ENCODE data around the gene MBOAT2.

MBOAT2 gene

DNA sequence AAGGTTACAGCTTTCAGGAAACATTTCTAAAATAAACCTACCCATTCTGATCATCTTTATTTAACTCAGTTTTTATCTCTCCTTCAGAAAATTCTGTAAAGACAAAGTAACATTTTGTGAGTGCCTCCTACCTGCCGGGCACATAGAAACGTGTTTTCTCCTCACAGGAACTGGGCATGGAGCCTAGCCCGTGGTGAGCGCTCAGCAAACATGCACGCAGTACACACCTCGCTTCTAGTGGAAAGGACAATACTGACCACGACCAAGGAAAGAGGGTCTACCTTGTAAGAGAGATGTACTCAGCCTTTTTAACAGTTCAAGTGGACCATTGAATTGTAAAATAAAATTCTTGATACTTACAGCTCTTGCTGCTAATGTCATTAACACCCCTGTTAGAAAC, 141.3 kb downstream of the MBOAT2 start:
- Histone ChIP-seq H3K4me3 (ENCODE audit: insufficient read depth, low read length, poor library complexity, severe bottlenecking) (no peak overlapping the region), H3F3A (ENCODE audit: insufficient read depth) (no peaks in the 10 kb centered on the region), H3K9me3 (ENCODE audit: insufficient read depth, low read length) (no peaks in the 10 kb centered on the region), H3K27ac (ENCODE audit: low read depth, low read length) (no peak overlapping the region), H4K20me1 (ENCODE audit: low read depth, low read length) (no peaks in the 10 kb centered on the region), H3K4me2 (ENCODE audit: low read depth, low read length, poor library complexity, severe bottlenecking) (no peak overlapping the region), H3K27me3 (ENCODE audit: low read length) (no peaks in the 10 kb centered on the region), H3K36me3 (ENCODE audit: low read length) (no peaks in the 10 kb centered on the region), H3K79me2 (ENCODE audit: insufficient read depth, low read length) (no peaks in the 10 kb centered on the region), H3K9ac (ENCODE audit: low read length) (no peak overlapping the region), H2AFZ (ENCODE audit: low read depth, low read length, severe bottlenecking) (no peak overlapping the region), H3K9me2 (replicated peaks; ENCODE audit: insufficient read depth, low read length) (no peaks in the 10 kb centered on the region)
- no peak for TF ChIP-seq EZH2phosphoT487 (conservative IDR thresholded peaks at IDR 0.05; ENCODE audit: low read length)
- TF ChIP-seq, protein P1, sequence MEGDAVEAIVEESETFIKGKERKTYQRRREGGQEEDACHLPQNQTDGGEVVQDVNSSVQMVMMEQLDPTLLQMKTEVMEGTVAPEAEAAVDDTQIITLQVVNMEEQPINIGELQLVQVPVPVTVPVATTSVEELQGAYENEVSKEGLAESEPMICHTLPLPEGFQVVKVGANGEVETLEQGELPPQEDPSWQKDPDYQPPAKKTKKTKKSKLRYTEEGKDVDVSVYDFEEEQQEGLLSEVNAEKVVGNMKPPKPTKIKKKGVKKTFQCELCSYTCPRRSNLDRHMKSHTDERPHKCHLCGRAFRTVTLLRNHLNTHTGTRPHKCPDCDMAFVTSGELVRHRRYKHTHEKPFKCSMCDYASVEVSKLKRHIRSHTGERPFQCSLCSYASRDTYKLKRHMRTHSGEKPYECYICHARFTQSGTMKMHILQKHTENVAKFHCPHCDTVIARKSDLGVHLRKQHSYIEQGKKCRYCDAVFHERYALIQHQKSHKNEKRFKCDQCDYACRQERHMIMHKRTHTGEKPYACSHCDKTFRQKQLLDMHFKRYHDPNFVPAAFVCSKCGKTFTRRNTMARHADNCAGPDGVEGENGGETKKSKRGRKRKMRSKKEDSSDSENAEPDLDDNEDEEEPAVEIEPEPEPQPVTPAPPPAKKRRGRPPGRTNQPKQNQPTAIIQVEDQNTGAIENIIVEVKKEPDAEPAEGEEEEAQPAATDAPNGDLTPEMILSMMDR (IDR thresholded peaks at IDR 0.05; ENCODE audit: insufficient read depth, low read length, poor library complexity, severe bottlenecking) = no peak

DNA sequence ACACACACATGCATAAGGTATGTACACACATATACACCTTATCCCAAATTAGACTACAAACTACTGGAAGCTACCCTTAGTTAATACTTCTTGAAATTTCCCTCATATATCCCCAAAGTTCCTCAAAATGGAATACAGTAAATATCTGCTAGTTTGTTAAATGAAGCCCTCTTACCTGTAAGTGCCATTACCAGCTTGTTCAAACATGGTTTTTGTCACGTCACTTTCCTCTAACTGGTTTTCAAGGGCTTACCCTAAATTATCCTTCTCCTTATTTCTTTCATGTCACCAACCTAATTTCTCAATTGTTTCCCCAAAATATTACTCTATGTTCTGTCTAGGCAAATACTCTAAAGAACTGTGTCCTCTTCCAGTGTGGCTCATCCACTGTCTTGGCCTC, 141.7 kb downstream of the MBOAT2 start:
- Histone ChIP-seq H3K36me3 (ENCODE audit: low read length) (no peaks in the 10 kb centered on the region), H2AFZ (ENCODE audit: low read depth, low read length, severe bottlenecking) (no peak overlapping the region), H3K79me2 (ENCODE audit: insufficient read depth, low read length) (no peaks in the 10 kb centered on the region), H3K4me3 (ENCODE audit: insufficient read depth, low read length, poor library complexity, severe bottlenecking) (no peak overlapping the region), H4K20me1 (ENCODE audit: low read depth, low read length) (no peaks in the 10 kb centered on the region), H3F3A (ENCODE audit: insufficient read depth) (no peaks in the 10 kb centered on the region), H3K9me3 (ENCODE audit: insufficient read depth, low read length) (no peaks in the 10 kb centered on the region), H3K4me2 (ENCODE audit: low read depth, low read length, poor library complexity, severe bottlenecking) (no peak overlapping the region), H3K9ac (ENCODE audit: low read length) (no peak overlapping the region), H3K27me3 (ENCODE audit: low read length) (no peaks in the 10 kb centered on the region), H3K9me2 (replicated peaks; ENCODE audit: insufficient read depth, low read length) (no peaks in the 10 kb centered on the region), H3K27ac (ENCODE audit: low read depth, low read length) (no peak overlapping the region)
- TF ChIP-seq, protein P1 (IDR thresholded peaks at IDR 0.05; ENCODE audit: insufficient read depth, low read length, poor library complexity, severe bottlenecking) = no peak
- TF ChIP-seq EZH2phosphoT487 (conservative IDR thresholded peaks at IDR 0.05; ENCODE audit: low read length) = no peak

DNA sequence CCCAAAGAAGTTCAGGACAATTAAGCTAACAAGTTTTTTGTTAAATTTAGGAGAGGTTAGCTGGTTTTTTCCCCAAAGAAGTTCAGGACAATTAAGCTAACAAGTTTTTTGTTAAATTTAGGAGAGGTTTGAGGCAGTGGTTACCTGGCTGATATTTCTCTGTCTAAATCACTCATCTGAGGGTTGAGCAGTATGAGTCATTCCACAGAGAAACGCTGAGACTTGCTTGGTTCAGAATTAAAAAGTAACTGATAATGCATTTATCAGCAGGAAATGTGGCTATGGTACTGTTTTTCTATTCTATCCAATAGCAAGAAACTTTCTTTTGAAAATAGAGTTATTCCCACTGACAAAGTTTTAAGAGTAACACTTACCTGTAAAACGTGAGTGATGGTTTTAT, 143.2 kb downstream of the MBOAT2 start:
- Histone ChIP-seq H3K36me3 (ENCODE audit: low read length) (no peaks in the 10 kb centered on the region), H3K27ac (ENCODE audit: low read depth, low read length) (no peak overlapping the region), H3K79me2 (ENCODE audit: insufficient read depth, low read length) (no peaks in the 10 kb centered on the region), H3K9ac (ENCODE audit: low read length) (no peak overlapping the region), H3K9me2 (replicated peaks; ENCODE audit: insufficient read depth, low read length) (no peaks in the 10 kb centered on the region), H3F3A (ENCODE audit: insufficient read depth) (no peaks in the 10 kb centered on the region), H3K9me3 (ENCODE audit: insufficient read depth, low read length) (no peaks in the 10 kb centered on the region), H2AFZ (ENCODE audit: low read depth, low read length, severe bottlenecking) (no peak overlapping the region), H3K4me3 (ENCODE audit: insufficient read depth, low read length, poor library complexity, severe bottlenecking) (no peak overlapping the region), H3K4me2 (ENCODE audit: low read depth, low read length, poor library complexity, severe bottlenecking) (no peak overlapping the region), H3K27me3 (ENCODE audit: low read length) (no peaks in the 10 kb centered on the region), H4K20me1 (ENCODE audit: low read depth, low read length) (no peaks in the 10 kb centered on the region)
- TF ChIP-seq, protein P1 (IDR thresholded peaks at IDR 0.05; ENCODE audit: insufficient read depth, low read length, poor library complexity, severe bottlenecking) = no peak
- TF ChIP-seq EZH2phosphoT487 (conservative IDR thresholded peaks at IDR 0.05; ENCODE audit: low read length) = no peak

Measured in SU-DHL-6 (cell line).